ENCODE measurements around the gene BTNL2.
"Not testable (repeated sequence)": the region's sequence is repeated elsewhere in the genome, so short reads cannot be mapped to it uniquely, and the experiment has no call there.

The BTNL2 gene, protein sequence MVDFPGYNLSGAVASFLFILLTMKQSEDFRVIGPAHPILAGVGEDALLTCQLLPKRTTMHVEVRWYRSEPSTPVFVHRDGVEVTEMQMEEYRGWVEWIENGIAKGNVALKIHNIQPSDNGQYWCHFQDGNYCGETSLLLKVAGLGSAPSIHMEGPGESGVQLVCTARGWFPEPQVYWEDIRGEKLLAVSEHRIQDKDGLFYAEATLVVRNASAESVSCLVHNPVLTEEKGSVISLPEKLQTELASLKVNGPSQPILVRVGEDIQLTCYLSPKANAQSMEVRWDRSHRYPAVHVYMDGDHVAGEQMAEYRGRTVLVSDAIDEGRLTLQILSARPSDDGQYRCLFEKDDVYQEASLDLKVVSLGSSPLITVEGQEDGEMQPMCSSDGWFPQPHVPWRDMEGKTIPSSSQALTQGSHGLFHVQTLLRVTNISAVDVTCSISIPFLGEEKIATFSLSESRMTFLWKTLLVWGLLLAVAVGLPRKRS

GRCh38 chr6:32406857-32407256 lies at the start of gene BTNL2:
Gene BTNL2, minus strand, starts transcription at chr6:32407181. Its CDS starts 58 bp downstream, at chr6:32407123.
- CTCF ChIA-PET = interaction anchor here (1.2 to 1.6 kb wide), 2 partner anchors 162 to 295 kb away, joined by 5 read pairs; no protein-coding TSS in a partner anchor
- no peaks in the 10 kb centered on the region for H3K36me3 Mint-ChIP-seq
- H3K9me3 Mint-ChIP-seq = no peaks in the 10 kb centered on the region
- no peak within 1 kb of the TSS for H3K27ac Mint-ChIP-seq
- H3K4me1 Mint-ChIP-seq = no peaks in the 10 kb centered on the region
- peaks cover 47% of the 10 kb centered on the region for H3K27me3 Mint-ChIP-seq
- no peak within 1 kb of the TSS for H3K4me3 Mint-ChIP-seq
- no peak for DNase-seq

- Mint-ChIP-seq H3K9me3 (peaks cover 6% of the 10 kb centered on the region), H3K36me3 (peaks cover 2% of the 10 kb centered on the region), H3K4me1 (no peaks in the 10 kb centered on the region), H3K27me3 (peaks cover 54% of the 10 kb centered on the region), H3K4me3 (no peak overlapping the region), H3K27ac (no peak overlapping the region)
- CTCF ChIA-PET = no interaction called here
- DNase-seq = no peak
Observed at GRCh38 chr6:32449088-32449736, 42.2 kb upstream of the BTNL2 start.

DNA sequence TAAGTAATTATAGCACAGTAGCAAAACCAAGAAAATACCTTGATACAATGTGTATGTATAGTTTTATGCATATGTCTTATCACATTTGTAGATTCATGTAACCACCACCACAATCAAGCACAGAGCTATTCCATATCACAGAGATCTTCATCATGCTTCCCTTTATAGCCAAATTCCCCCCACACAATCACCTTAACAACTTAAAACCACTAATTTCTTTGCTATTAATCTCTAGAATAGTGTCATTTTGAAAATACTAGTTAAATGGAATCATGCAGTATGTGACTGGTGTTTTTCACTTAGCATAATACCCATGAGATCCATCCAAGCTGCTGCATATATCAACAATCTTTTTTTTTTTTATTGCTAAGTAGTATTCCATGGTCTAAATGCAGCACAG lies 41.0 kb upstream of the BTNL2 start:
- CTCF ChIA-PET = no interaction called here
- Mint-ChIP-seq H3K9me3 (peaks cover 6% of the 10 kb centered on the region), H3K27ac (no peak overlapping the region), H3K4me1 (no peaks in the 10 kb centered on the region), H3K27me3 (peaks cover 42% of the 10 kb centered on the region), H3K36me3 (peaks cover 8% of the 10 kb centered on the region), H3K4me3 (no peak overlapping the region)
- no peak for DNase-seq

GRCh38 chr6:32445321-32445854 lies 38.4 kb upstream of the BTNL2 start:
- peaks cover 9% of the 10 kb centered on the region for H3K4me1 Mint-ChIP-seq
- peaks cover 33% of the 10 kb centered on the region for H3K27me3 Mint-ChIP-seq
- CTCF ChIA-PET = no interaction called here
- H3K4me3 Mint-ChIP-seq = no peak overlapping the region
- no peak overlapping the region for H3K27ac Mint-ChIP-seq
- H3K36me3 Mint-ChIP-seq = peaks cover 10% of the 10 kb centered on the region
- no peaks in the 10 kb centered on the region for H3K9me3 Mint-ChIP-seq
- no peak for DNase-seq

GRCh38 chr6:32444433-32444832 lies 37.5 kb upstream of the BTNL2 start:
- CTCF ChIA-PET = no interaction called here
- Mint-ChIP-seq H3K4me1 (peaks cover 16% of the 10 kb centered on the region), H3K36me3 (peaks cover 10% of the 10 kb centered on the region), H3K27ac (no peak overlapping the region), H3K4me3 (no peak overlapping the region), H3K27me3 (peaks cover 31% of the 10 kb centered on the region), H3K9me3 (no peaks in the 10 kb centered on the region)
- no peak for DNase-seq

DNA sequence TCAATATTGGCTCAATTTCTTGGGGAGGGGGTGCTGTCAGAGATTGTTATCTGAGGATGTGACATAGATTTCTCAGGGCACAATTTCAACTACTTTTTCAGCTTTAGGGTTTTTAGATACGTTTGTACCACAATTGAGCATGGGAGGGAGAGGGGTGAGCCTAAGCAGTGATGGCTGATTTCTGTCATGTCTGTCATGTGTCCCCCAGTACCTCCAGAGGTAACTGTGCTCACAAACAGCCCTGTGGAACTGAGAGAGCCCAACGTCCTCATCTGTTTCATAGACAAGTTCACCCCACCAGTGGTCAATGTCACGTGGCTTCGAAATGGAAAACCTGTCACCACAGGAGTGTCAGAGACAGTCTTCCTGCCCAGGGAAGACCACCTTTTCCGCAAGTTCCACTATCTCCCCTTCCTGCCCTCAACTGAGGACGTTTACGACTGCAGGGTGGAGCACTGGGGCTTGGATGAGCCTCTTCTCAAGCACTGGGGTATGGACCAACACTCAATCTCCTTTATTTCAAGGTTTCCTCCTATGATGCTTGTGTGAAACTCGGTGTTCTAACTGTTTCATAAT lies 36.1 kb upstream of the BTNL2 start:
- H3K9me3 Mint-ChIP-seq = no peaks in the 10 kb centered on the region
- H3K27me3 Mint-ChIP-seq = peaks cover 20% of the 10 kb centered on the region
- CTCF ChIA-PET = interaction anchor here (0.9 kb wide), 1 partner anchor 260 kb away, joined by 3 read pairs; no protein-coding TSS in a partner anchor
- peaks cover 10% of the 10 kb centered on the region for H3K36me3 Mint-ChIP-seq
- DNase-seq = no peak
- no peak overlapping the region for H3K27ac Mint-ChIP-seq
- H3K4me3 Mint-ChIP-seq = no peak overlapping the region
- peaks cover 22% of the 10 kb centered on the region for H3K4me1 Mint-ChIP-seq

- Mint-ChIP-seq H3K4me1 (peaks cover 22% of the 10 kb centered on the region), H3K27me3 (peaks cover 20% of the 10 kb centered on the region), H3K27ac (no peak overlapping the region), H3K36me3 (peaks cover 10% of the 10 kb centered on the region), H3K9me3 (no peaks in the 10 kb centered on the region), H3K4me3 (no peak overlapping the region)
- CTCF ChIA-PET = no interaction called here
- DNase-seq = no peak
Observed at GRCh38 chr6:32442243-32442667, 35.3 kb upstream of the BTNL2 start.

GRCh38 chr6:32439602-32440214 lies 32.7 kb upstream of the BTNL2 start, which contains the start of gene HLA-DRA:
Gene HLA-DRA, plus strand, starts transcription at chr6:32439887. Its CDS starts 64 bp downstream, at chr6:32439951.
- H3K27ac Mint-ChIP-seq = peak within 1 kb of the TSS; percentile 39
- CTCF ChIA-PET = interaction anchor here (0.8 to 1.3 kb wide), 2 partner anchors 26 to 261 kb away, joined by 3 read pairs; no protein-coding TSS in a partner anchor
- DNase-seq = peak; percentile 32

GRCh38 chr6:32439139-32439538 lies 32.2 kb upstream of the BTNL2 start:
- H3K36me3 Mint-ChIP-seq = peaks cover 10% of the 10 kb centered on the region
- H3K27ac Mint-ChIP-seq = no peak overlapping the region
- H3K9me3 Mint-ChIP-seq = no peaks in the 10 kb centered on the region
- DNase-seq = no peak
- H3K4me3 Mint-ChIP-seq = no peak overlapping the region
- CTCF ChIA-PET = interaction anchor here (0.8 to 1.3 kb wide), 2 partner anchors 25 to 261 kb away, joined by 3 read pairs; no protein-coding TSS in a partner anchor
- peaks cover 19% of the 10 kb centered on the region for H3K27me3 Mint-ChIP-seq
- H3K4me1 Mint-ChIP-seq = peaks cover 22% of the 10 kb centered on the region

More at GRCh38 chr6:32439602-32440214, 32.7 kb upstream of the BTNL2 start, which contains the start of gene HLA-DRA:
- Mint-ChIP-seq H3K9me3 (no peaks in the 10 kb centered on the region), H3K36me3 (peaks cover 10% of the 10 kb centered on the region), H3K4me3 (peak within 1 kb of the TSS; percentile 69), H3K4me1 (peaks cover 22% of the 10 kb centered on the region), H3K27me3 (peaks cover 16% of the 10 kb centered on the region)

GRCh38 chr6:32436995-32437836 lies 30.2 kb upstream of the BTNL2 start:
- H3K9me3 Mint-ChIP-seq = no peaks in the 10 kb centered on the region
- CTCF ChIA-PET = no interaction called here
- H3K4me3 Mint-ChIP-seq = no peak overlapping the region
- H3K36me3 Mint-ChIP-seq = no peaks in the 10 kb centered on the region
- no peak for DNase-seq
- peaks cover 15% of the 10 kb centered on the region for H3K27me3 Mint-ChIP-seq
- no peak overlapping the region for H3K27ac Mint-ChIP-seq
- peaks cover 21% of the 10 kb centered on the region for H3K4me1 Mint-ChIP-seq

- Mint-ChIP-seq H3K36me3 (no peaks in the 10 kb centered on the region), H3K4me3 (no peak overlapping the region), H3K4me1 (peaks cover 17% of the 10 kb centered on the region), H3K9me3 (no peaks in the 10 kb centered on the region), H3K27ac (no peak overlapping the region), H3K27me3 (peaks cover 9% of the 10 kb centered on the region)
- CTCF ChIA-PET = no interaction called here
- DNase-seq = no peak
Observed at GRCh38 chr6:32436186-32436585, 29.2 kb upstream of the BTNL2 start.

DNA sequence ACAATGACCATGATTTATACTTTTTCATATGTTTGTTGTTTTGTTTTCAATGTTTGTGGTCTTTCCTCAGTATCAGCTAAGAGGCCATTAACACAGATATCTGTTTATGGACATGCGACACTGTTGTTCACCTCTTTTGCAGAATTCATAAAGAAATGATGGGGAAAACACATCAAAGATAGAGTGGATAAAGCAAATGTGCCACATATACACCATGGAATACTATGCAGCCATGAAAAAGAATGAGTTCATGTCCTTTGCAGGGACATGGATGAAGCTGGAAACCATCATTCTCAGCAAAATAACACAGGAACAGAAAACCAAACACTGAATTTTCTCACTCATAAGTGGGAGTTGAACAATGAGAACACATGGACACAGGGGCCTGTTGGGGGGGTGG lies 27.0 kb upstream of the BTNL2 start:
- H3K4me1 Mint-ChIP-seq, H3K27ac Mint-ChIP-seq, DNase-seq, H3K36me3 Mint-ChIP-seq, H3K9me3 Mint-ChIP-seq, H3K4me3 Mint-ChIP-seq: not testable (repeated sequence)
- H3K27me3 Mint-ChIP-seq = peaks cover 16% of the 10 kb centered on the region
- CTCF ChIA-PET = interaction anchor here (1.3 to 4.4 kb wide), 2 partner anchors 267 to 354 kb away, joined by 3 to 37 read pairs; no protein-coding TSS in a partner anchor

DNA sequence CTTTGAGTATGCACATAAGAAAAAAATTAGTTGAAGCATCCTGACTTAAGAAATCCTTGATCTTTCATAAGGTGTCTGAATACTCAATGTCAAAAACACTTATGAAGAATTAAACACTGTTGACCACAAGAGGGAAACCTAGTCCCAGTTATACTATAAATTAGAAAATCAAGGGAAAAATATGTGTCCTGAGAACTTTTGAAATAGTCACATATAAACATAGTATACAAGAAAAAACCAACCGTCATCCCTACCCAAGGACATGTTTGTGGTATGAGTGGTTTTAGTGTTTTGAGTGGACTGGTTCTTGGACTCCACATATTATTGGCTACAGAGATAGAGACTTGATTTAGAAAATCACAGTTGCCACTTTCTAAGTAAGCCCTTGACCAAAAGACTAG lies 25.1 kb upstream of the BTNL2 start:
- Mint-ChIP-seq H3K27ac (no peak overlapping the region), H3K4me3 (no peak overlapping the region), H3K27me3 (peaks cover 20% of the 10 kb centered on the region), H3K9me3 (no peaks in the 10 kb centered on the region), H3K36me3 (no peaks in the 10 kb centered on the region), H3K4me1 (no peaks in the 10 kb centered on the region)
- no peak for DNase-seq
- CTCF ChIA-PET = interaction anchor here (0.9 to 4.4 kb wide), 8 partner anchors 15 to 368 kb away, joined by 3 to 37 read pairs (median 8); no protein-coding TSS in a partner anchor

Measured in activated naive CD4-positive, alpha-beta T cell treated with anti-CD3 and anti-CD28 coated beads, Interleukin-2, amount 10 ng/mL, durations not matched to agents 7 days and 5 days (primary cell).